Activated naive CD4-positive, alpha-beta T cell treated with anti-CD3 and anti-CD28 coated beads, Interleukin-2, amount 50 U/mL, for 72 hours (primary cell): ENCODE results near the gene KLHDC7B. TPM values are rescaled to one million over a fixed set of nuclear protein-coding genes. Genes with fewer than 3 reads are reported as not detected.
A peak's percentile ranks its signal among the peaks of the same experiment; 100 is the strongest.

Experiments used
- ATAC-seq, 2 donors: fragments of 150-1000 bp; cut with Tn5 transposase; 2 replicates each; pipeline ENCODE4 v1.10.0; 2021; ENCODE audit warnings: mild to moderate bottlenecking in 2 of 2, moderate library complexity in 2 of 2
- DNase-seq, 2 donors: peaks; one replicate each; pipeline ENCODE4 v3.0.0; 2021 to 2022; ENCODE audit warnings: low spot score in 2 of 2
- H3K27ac Mint-ChIP-seq, 2 donors: one replicate each; pipeline ENCODE4 v1.8.0; 2022; ENCODE audit warnings: mild to moderate bottlenecking in 2 of 2, mixed read lengths in 2 of 2
- H3K36me3 Mint-ChIP-seq, 2 donors: one replicate each; pipeline ENCODE4 v1.8.0; 2022; ENCODE audit warnings: mixed read lengths in 2 of 2
- H3K9me3 Mint-ChIP-seq, 2 donors: one replicate each; pipeline ENCODE4 v1.8.0; 2022; ENCODE audit warnings: mixed read lengths in 2 of 2
- total RNA-seq, 2 donors: library from RNA; stranded (reverse); gene quantifications; one replicate each; pipeline ENCODE4 v1.2.3, GENCODE V29; 2022

The KLHDC7B gene
- total RNA-seq, 2 donors from 2014 or later, result 2.6 to 11.0 TPM

- Mint-ChIP-seq H3K9me3 (no peaks in the 10 kb centered on the region), H3K36me3 (peaks cover 5 to 7% of the 10 kb centered on the region in 2 donors), H3K27ac (no peak overlapping the region)
- ATAC-seq, result no peak
- no peak for DNase-seq
Measured at GRCh38 chr22:50572965-50573364, 27.3 kb downstream of the KLHDC7B start.

GRCh38 chr22:50573491-50574382 is 28.0 kb downstream of the KLHDC7B start:
- H3K36me3 Mint-ChIP-seq, result peaks cover 5 to 7% of the 10 kb centered on the region in 2 donors
- no peak for ATAC-seq

GRCh38 chr22:50574383-50574755 is 28.7 kb downstream of the KLHDC7B start:
- no peak for ATAC-seq

More at GRCh38 chr22:50573491-50574382, 28.0 kb downstream of the KLHDC7B start:
- no peak for DNase-seq
- Mint-ChIP-seq H3K9me3 (no peaks in the 10 kb centered on the region), H3K27ac (peak overlapping the region in 1 of 2 donors; percentile 55)

GRCh38 chr22:50575426-50575941 is 29.8 kb downstream of the KLHDC7B start:
- ATAC-seq (no peak), DNase-seq (no peak)
- Mint-ChIP-seq H3K36me3 (peaks cover 0 to 17% of the 10 kb centered on the region in 2 donors), H3K9me3 (no peaks in the 10 kb centered on the region), H3K27ac (peak overlapping the region in 1 of 2 donors; percentile 56)

More at GRCh38 chr22:50574383-50574755, 28.7 kb downstream of the KLHDC7B start:
- Mint-ChIP-seq H3K9me3 (no peaks in the 10 kb centered on the region), H3K36me3 (peaks cover 1 to 8% of the 10 kb centered on the region in 2 donors), H3K27ac (no peak overlapping the region)
- no peak for DNase-seq

GRCh38 chr22:50576070-50576469 is 30.4 kb downstream of the KLHDC7B start:
- H3K36me3 Mint-ChIP-seq, result peaks cover 0 to 17% of the 10 kb centered on the region in 2 donors
- peak overlapping the region in 1 of 2 donors; percentile 56 for H3K27ac Mint-ChIP-seq
- no peaks in the 10 kb centered on the region for H3K9me3 Mint-ChIP-seq
- no peak for ATAC-seq
- no peak for DNase-seq

GRCh38 chr22:50576806-50577696 is 31.4 kb downstream of the KLHDC7B start:
- no peak for ATAC-seq
- H3K27ac Mint-ChIP-seq, result peak overlapping the region in 1 of 2 donors; percentile 18
- peaks cover 0 to 17% of the 10 kb centered on the region in 2 donors for H3K36me3 Mint-ChIP-seq
- DNase-seq, result no peak
- no peaks in the 10 kb centered on the region for H3K9me3 Mint-ChIP-seq

GRCh38 chr22:50577697-50577986 is 31.9 kb downstream of the KLHDC7B start:
- Mint-ChIP-seq H3K36me3 (peaks cover 0 to 13% of the 10 kb centered on the region in 2 donors), H3K27ac (no peak overlapping the region), H3K9me3 (no peaks in the 10 kb centered on the region)
- DNase-seq, result no peak
- no peak for ATAC-seq

- Mint-ChIP-seq H3K9me3 (no peaks in the 10 kb centered on the region), H3K36me3 (peaks cover 0 to 10% of the 10 kb centered on the region in 2 donors), H3K27ac (peak within 1 kb of the TSS in 1 of 2 donors; percentile 18)
- no peak for DNase-seq
- no peak for ATAC-seq
Measured at GRCh38 chr22:50577987-50578775, 32.5 kb downstream of the KLHDC7B start, which contains the start of gene CPT1B. TSS of gene CPT1B (minus strand) at chr22:50578427. CDS start at chr22:50577915, 512 bp downstream.

GRCh38 chr22:50578776-50579310 is 33.1 kb downstream of the KLHDC7B start:
- Mint-ChIP-seq H3K36me3 (peaks cover 5 to 16% of the 10 kb centered on the region in 2 donors), H3K27ac (no peak overlapping the region), H3K9me3 (no peaks in the 10 kb centered on the region)
- DNase-seq (no peak), ATAC-seq (no peak)

GRCh38 chr22:50579752-50580151 is 34.1 kb downstream of the KLHDC7B start:
- Mint-ChIP-seq H3K9me3 (no peaks in the 10 kb centered on the region), H3K27ac (no peak overlapping the region), H3K36me3 (peaks cover 5 to 16% of the 10 kb centered on the region in 2 donors)
- no peak for ATAC-seq
- no peak for DNase-seq

GRCh38 chr22:50581031-50581949 is 35.6 kb downstream of the KLHDC7B start:
- no peaks in the 10 kb centered on the region for H3K9me3 Mint-ChIP-seq
- DNase-seq (no peak), ATAC-seq (no peak)
- peaks cover 5 to 16% of the 10 kb centered on the region in 2 donors for H3K36me3 Mint-ChIP-seq
- peak overlapping the region; percentile 89 to 96 for H3K27ac Mint-ChIP-seq

- Mint-ChIP-seq H3K36me3 (peaks cover 5 to 16% of the 10 kb centered on the region in 2 donors), H3K27ac (peak overlapping the region; percentile 96 to 98), H3K9me3 (no peaks in the 10 kb centered on the region)
- peak in 1 of 2 donors; percentile 43 for DNase-seq
- peak in 1 of 2 donors; percentile 17 for ATAC-seq
Measured at GRCh38 chr22:50581950-50582492, 36.3 kb downstream of the KLHDC7B start.

- Mint-ChIP-seq H3K36me3 (peaks cover 5 to 16% of the 10 kb centered on the region in 2 donors), H3K27ac (peak within 1 kb of the TSS; percentile 96 to 98), H3K9me3 (no peaks in the 10 kb centered on the region)
- peak; percentile 98 to 99 for DNase-seq
- ATAC-seq, result peak; percentile 92 to 93
Measured at GRCh38 chr22:50582493-50583293, 37.0 kb downstream of the KLHDC7B start, which contains the start of gene CHKB. TSS of gene CHKB (minus strand) at chr22:50582849. CDS start at chr22:50582781, 68 bp downstream.
